HG03469 (cell line): ENCODE measurements around the gene C1QL1.

Experiments used
- ATAC-seq: cut with Tn5 transposase; IDR thresholded peaks from one replicate; pipeline ENCODE4 v1.9.1; 2021; ENCODE audit warnings: mild to moderate bottlenecking, moderate library complexity, moderate number of reproducible peaks; ENCODE audit not compliant: unreplicated experiment

Gene C1QL1

GRCh38 chr17:44989552-44990138 is 21.5 kb upstream of the C1QL1 start:
- no peak for ATAC-seq

- ATAC-seq, result no peak
Measured at GRCh38 chr17:44988044-44988942, 20.2 kb upstream of the C1QL1 start.

GRCh38 chr17:44983563-44983962 is 15.5 kb upstream of the C1QL1 start:
- ATAC-seq, result no peak

DNA sequence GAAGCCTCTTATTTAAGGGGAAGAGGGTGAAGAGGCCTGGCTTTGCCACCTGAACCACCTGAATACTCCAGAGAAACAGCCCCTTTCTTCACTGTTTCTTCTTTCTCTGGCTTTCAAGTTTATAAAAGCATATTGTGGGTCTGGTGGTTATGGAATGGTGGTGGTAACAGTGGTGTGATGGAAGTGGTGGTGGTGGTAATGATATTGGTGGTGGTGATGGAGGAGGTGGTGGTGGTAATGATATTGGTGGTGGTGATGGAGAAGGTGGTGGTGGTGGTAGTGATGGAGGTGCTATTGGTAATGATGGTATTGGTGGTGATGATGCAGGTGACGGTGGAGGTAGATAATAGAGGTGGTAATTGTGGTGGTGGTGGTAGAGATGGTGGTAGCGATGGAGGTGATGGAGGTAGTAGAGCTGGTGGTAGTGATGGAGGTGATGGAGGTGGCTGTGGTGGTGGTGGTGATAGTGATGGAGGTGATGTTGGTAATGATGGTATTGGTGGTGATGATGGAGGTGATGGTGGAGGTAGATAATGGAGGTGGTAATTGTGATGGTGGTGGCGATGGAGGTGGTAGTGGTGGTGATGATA is 14.1 kb upstream of the C1QL1 start:
- no peak for ATAC-seq

DNA sequence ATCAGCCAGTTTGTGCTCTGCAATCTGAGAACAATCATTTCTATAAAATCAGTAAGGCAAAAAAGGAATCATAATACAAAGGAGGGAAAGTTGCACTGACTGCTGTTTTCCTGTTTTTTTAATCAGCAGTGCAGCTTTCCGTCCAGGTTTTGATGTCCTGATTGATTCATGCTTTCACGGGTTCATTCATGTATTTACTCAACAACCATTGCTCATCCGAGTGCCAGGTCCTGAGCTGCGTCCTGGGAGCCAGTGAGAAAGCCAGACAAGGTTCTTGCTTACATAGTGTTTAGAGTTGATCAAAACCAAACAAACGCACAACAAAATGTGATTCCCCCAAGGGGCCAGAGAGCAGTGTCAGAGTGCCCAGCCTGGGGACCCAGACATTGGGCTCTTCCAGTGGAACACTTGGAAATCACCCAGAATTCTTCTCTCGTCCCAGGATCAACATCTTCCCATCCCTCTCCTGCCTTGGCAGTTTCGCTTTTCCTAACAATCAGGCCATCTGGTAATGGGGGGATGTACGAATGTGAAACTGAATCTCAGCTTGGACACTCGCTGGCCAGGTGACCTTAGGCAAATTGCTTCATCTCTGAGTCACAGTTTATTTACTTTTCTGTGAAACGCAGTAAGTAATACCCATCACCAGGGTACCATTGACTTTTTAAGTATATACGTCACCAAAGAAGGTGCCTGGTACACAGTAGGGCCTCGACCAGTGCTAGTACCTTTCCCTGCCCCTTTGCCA is 13.3 kb upstream of the C1QL1 start:
- no peak for ATAC-seq

DNA sequence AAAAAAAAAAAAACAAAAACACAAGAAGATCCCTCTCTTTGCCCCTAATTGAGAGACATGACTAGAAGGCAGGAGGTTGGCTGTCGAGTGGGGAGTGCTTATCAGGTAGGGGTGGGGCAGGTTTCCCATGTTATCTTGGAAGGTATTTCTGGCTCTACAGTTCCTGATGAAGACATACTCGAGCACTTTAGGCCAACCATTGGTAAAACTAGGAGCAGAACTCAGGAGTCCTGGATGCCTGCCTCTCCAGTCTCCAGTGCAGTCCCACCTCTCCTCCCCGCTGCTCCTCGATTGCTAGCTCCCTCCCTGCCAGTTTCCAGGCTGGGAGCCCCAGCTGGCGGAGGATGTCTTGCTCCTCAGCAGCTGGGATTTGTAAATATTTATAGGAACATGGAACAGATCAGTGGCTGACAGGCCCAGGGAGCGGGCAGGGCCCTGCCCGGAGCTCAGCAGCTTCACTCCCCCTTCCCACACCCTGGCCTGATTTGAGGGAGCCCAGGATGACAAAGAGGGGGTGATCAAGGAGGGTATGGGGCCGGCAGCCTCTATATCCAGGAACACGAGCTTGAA is 11.4 kb upstream of the C1QL1 start:
- no peak for ATAC-seq

- no peak for ATAC-seq
Measured at GRCh38 chr17:44978807-44979206, 10.7 kb upstream of the C1QL1 start.

DNA sequence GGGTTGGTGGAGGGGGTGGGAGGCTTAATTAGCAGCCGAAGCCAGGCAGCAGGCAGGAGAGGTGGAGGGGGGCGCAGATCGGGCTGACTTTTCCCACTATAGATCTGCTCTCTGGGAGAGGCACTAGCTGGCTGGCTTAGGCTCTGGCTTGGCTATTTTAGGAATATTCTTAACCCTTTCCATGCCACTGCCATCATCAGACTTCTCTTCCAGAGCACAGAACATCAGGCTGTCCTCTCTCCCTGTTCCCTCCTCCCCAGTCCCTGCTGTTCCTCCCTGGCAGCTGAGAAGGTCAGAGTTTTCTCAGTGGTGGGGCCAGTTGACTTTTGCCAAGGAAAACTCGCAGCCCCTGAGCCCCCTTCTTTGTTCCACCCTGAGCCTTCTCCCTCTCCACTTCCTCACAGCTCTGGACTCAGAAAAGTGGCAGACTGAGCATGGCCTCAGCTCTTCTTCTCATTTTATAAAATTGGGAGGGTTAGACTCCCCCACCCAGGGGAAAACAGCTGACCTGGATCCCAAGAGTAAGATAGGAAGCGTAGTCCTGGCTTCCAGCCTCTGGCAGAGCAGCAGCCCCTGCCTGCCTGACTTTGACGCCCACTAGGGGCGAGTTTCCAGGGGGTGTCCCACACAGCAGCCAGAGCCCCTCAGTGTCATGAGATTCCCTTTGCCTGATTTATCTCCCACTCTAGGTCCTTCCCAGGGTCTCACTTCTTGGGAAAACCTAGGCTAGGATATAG is 9.9 kb upstream of the C1QL1 start:
- no peak for ATAC-seq

DNA sequence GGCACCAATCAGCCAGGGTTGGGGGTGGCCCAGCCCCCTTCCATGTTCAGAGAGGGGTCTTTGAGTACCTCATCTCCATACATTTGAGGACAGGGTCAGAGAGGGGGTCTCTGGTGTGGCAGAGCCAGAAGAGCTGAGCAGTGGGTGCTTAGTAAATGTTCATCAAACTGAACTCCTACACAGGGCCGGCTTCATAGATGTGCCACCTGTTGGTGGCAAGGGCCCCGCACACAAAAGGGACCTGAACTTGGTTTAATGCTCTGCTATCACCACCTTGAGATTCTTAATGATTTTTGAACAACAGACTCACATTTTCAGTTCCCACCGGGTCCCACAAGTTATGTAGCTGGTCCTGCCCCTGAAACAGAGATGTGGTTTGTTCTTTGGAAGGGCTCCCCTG is 9.0 kb upstream of the C1QL1 start:
- no peak for ATAC-seq

DNA sequence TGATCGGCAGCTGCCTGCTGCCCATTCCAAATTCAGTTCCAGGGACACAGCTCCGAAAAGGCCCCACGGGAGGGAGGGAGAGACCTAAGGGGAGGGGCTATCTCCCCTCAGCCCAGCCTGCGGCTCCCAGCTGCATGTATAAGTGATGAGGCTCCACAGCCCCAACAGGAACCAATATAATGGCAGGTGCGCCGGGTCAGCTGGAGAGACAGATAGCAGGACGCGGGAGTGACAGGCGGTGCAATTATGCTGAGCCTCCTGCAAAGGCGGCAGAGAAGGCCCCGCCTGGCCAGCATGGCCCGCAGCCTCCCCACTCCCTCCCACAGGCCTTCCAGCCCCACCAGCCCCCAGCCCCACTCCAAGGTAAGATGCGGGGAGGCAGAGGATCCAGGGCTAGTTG is 8.1 kb upstream of the C1QL1 start:
- no peak for ATAC-seq

GRCh38 chr17:44972953-44973352 is 4.8 kb upstream of the C1QL1 start:
- no peak for ATAC-seq

- no peak for ATAC-seq
Measured at GRCh38 chr17:44971776-44972483, 3.8 kb upstream of the C1QL1 start.

DNA sequence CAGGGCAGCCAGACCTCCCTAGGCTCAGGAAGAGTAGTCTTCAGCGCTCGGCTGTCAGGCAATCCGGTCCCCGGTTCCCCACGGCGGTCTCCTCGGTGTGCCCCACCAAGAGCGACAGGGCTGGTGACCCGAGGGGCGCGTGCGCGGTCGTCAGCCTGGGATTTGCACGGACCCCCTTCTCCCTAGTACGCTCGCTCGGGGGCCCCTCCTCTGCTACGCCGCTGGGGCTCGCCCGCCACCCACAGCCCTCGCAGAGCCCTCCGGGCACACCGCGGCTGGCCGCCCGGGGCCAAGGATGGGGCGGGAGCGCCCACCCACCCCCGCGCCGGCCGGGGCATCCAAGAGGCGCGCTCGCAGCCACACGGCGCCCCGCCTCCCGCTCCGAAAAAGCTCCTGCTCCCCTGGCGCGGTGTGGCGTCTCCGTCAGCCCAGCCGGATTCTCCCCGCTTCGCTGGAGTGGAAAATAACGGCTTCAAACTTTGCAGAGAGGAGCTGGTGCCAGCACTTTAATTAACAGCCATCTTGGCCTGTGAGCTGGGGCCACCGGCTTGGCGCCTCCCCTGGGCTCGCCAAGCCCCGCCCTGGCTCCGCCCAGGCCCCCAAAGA is 2.1 kb upstream of the C1QL1 start:
- no peak for ATAC-seq

GRCh38 chr17:44969144-44969780 is 1.2 kb upstream of the C1QL1 start:
- ATAC-seq, result no peak

DNA sequence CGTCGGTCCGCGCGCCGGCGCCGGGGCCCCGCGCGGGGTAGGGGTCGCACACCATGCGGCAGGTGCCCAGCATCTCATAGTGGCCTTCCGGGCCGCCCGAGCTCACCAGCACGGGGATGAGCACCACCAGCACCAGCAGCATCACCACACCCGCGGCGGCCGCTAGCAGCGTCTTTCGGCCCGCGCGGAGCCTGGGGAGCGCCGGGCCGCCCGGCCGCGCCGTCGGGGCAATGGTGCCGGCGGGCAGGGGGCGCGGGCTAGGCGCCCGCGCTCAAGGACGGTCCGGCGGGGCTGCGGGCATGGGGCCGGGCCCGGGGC is 237 bp downstream of the C1QL1 start:
- ATAC-seq, result no peak

- ATAC-seq, result no peak
Measured at GRCh38 chr17:44967026-44967906, 837 bp downstream of the C1QL1 start.

- ATAC-seq, result no peak
Measured at GRCh38 chr17:44966348-44967025, 1.6 kb downstream of the C1QL1 start.
